Mammary epithelial cell (primary cell): ENCODE results near the gene ARHGAP35.

Experiments used
- EZH2 ChIP-seq: IDR thresholded peaks from 2 replicates; pipeline ENCODE4 v1.6.1; 2012; ENCODE audit warnings: low read length, inconsistent platforms, borderline replicate concordance
- TF ChIP-seq, protein P1 (sequence below), 2 donors: IDR thresholded peaks in 1 of 2; conservative IDR thresholded peaks in 1 of 2; 2 replicates each; pipeline ENCODE4 v1.5.1; 2011 to 2012; ENCODE audit warnings: inconsistent platforms in 2 of 2, low read length in 2 of 2, mild to moderate bottlenecking in 2 of 2, control low read depth in 1 of 2, low read depth in 1 of 2; ENCODE audit not compliant: insufficient read depth in 1 of 2; ENCODE audit errors: extremely low read depth in 1 of 2

DNA sequence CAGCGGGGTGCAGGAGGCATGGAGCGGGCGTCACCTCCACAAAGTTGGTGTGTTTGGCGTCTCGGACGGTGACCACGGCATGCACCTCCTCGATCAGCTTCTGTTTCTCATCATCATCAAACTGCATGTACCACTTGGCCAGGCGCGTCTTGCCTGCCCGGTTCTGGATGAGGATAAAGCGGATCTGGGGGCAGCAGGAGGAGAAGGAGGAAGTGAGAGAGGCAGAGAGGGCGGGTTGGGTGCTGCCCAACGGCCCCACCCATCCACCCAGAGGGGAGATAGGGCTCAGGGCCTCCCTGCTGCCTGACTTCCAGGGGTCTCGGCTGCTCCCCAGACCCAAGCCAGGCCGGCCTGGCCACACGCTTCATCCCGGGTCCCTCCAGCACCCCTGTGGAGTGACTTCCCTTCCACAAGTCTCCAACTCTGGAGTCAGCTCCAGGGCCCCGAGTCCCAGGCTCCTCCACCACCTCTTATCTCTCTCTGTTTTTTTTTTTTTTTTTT lies 14.8 kb upstream of the ARHGAP35 start:
- no peak for TF ChIP-seq EZH2
- TF ChIP-seq, protein P1, sequence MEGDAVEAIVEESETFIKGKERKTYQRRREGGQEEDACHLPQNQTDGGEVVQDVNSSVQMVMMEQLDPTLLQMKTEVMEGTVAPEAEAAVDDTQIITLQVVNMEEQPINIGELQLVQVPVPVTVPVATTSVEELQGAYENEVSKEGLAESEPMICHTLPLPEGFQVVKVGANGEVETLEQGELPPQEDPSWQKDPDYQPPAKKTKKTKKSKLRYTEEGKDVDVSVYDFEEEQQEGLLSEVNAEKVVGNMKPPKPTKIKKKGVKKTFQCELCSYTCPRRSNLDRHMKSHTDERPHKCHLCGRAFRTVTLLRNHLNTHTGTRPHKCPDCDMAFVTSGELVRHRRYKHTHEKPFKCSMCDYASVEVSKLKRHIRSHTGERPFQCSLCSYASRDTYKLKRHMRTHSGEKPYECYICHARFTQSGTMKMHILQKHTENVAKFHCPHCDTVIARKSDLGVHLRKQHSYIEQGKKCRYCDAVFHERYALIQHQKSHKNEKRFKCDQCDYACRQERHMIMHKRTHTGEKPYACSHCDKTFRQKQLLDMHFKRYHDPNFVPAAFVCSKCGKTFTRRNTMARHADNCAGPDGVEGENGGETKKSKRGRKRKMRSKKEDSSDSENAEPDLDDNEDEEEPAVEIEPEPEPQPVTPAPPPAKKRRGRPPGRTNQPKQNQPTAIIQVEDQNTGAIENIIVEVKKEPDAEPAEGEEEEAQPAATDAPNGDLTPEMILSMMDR (conservative IDR thresholded peaks at IDR 0.05 in 1 of 2, IDR thresholded peaks at IDR 0.05 in 1 of 2; ENCODE audit: extremely low read depth in 1 of 2, insufficient read depth in 1 of 2, low read depth in 1 of 2, low read length in 2 of 2) = no peak
